Endothelial cell of umbilical vein (primary cell): Measurements from ENCODE around the gene MMP25.

Experiments used
- EZH2 ChIP-seq: IDR thresholded peaks from 2 replicates; pipeline ENCODE4 v1.6.1; 2012; ENCODE audit warnings: borderline replicate concordance, low read depth, mild to moderate bottlenecking, moderate library complexity, low read length, inconsistent platforms; ENCODE audit not compliant: severe bottlenecking
- FOS ChIP-seq: IDR thresholded peaks from 2 replicates; pipeline ENCODE4 v1.6.1; 2011; ENCODE audit warnings: mild to moderate bottlenecking, low read length, moderate library complexity, borderline replicate concordance; ENCODE audit not compliant: insufficient read depth
- MAX ChIP-seq: IDR thresholded peaks from 2 replicates; pipeline ENCODE4 v1.6.1; 2011; ENCODE audit not compliant: insufficient read depth, insufficient read length
- MYC ChIP-seq: IDR thresholded peaks from one replicate; pipeline ENCODE4 v1.6.1; 2011; ENCODE audit warnings: mild to moderate bottlenecking, low read depth, low read length
- POLR2A ChIP-seq: IDR thresholded peaks from 2 replicates; pipeline ENCODE4 v1.6.1; 2012; ENCODE audit warnings: low read depth, mild to moderate bottlenecking, control low read depth, low read length
- POLR2AphosphoS5 ChIP-seq: IDR thresholded peaks from 2 replicates; pipeline ENCODE4 v1.6.1; 2012; ENCODE audit warnings: low read depth, mild to moderate bottlenecking, control low read depth, low read length, moderate library complexity; ENCODE audit not compliant: insufficient read depth
- TF ChIP-seq, protein P1 (sequence below), 2 donors: IDR thresholded peaks; 1 replicate in 1 of 2; 2 replicates in 1 of 2; pipeline ENCODE4 v1.5.1; 2011; ENCODE audit warnings: low read length in 2 of 2, mild to moderate bottlenecking in 2 of 2, moderate library complexity in 2 of 2, control low read depth in 1 of 2, inconsistent platforms in 1 of 2, low read depth in 1 of 2; ENCODE audit not compliant: insufficient read depth in 1 of 2; ENCODE audit errors: extremely low read depth in 1 of 2

- TF ChIP-seq, protein P1, sequence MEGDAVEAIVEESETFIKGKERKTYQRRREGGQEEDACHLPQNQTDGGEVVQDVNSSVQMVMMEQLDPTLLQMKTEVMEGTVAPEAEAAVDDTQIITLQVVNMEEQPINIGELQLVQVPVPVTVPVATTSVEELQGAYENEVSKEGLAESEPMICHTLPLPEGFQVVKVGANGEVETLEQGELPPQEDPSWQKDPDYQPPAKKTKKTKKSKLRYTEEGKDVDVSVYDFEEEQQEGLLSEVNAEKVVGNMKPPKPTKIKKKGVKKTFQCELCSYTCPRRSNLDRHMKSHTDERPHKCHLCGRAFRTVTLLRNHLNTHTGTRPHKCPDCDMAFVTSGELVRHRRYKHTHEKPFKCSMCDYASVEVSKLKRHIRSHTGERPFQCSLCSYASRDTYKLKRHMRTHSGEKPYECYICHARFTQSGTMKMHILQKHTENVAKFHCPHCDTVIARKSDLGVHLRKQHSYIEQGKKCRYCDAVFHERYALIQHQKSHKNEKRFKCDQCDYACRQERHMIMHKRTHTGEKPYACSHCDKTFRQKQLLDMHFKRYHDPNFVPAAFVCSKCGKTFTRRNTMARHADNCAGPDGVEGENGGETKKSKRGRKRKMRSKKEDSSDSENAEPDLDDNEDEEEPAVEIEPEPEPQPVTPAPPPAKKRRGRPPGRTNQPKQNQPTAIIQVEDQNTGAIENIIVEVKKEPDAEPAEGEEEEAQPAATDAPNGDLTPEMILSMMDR (IDR thresholded peaks at IDR 0.05; ENCODE audit: extremely low read depth in 1 of 2, insufficient read depth in 1 of 2, low read depth in 1 of 2, low read length in 2 of 2) = no peak
- TF ChIP-seq POLR2A (no peak), FOS (no peak), MAX (no peak), EZH2 (no peak), POLR2AphosphoS5 (no peak), MYC (no peak)
These were observed 32.2 kb upstream of the MMP25 start for GRCh38 chr16:3013998-3014690.
